GM19452 (cell line): ENCODE results near the gene PIK3CB.
"Not testable (repeated sequence)": the region's sequence is repeated elsewhere in the genome, so short reads cannot be mapped to it uniquely, and the experiment has no call there.

Source experiments
- ATAC-seq: cut with Tn5 transposase; IDR thresholded peaks from one replicate; pipeline ENCODE4 v1.9.1; 2021; ENCODE audit not compliant: unreplicated experiment

The PIK3CB gene

GRCh38 chr3:138809500-138810256 lies 25.1 kb downstream of the PIK3CB start:
- ATAC-seq = no peak

- no peak for ATAC-seq
Measured at GRCh38 chr3:138806376-138807080, 28.2 kb downstream of the PIK3CB start.

DNA sequence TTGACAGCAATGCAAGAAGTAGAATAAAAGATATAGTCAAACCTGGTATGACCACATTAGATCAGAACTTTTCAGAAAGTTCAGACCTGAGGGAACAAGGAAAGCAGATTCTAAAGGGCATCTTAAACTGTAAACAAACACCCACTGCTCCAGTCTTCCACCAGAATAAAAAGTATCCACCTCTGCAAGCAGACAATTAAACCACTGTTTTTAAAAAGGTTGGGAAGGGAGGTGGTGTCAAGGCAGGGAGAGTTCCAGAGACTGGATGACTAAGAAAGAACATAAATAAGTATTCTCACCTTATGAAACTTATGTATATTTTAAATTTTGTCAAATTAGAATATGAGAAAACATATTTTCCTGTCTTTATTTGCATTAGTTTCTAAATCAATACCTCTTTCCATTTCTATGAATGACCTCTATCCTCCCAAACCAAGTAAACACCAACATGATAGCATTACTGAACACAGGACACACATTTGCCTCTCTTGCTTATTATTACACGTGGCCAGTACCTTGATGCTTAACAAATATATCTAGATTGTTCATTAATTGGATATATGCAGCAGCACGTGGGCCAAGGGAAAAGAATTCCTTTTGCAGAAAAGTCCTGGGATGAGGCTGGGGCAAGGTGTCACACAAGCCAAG lies 31.6 kb downstream of the PIK3CB start:
- no peak for ATAC-seq

- not testable (repeated sequence) for ATAC-seq
Measured at GRCh38 chr3:138802223-138802622, 32.5 kb downstream of the PIK3CB start.

GRCh38 chr3:138801792-138802191 lies 32.9 kb downstream of the PIK3CB start:
- ATAC-seq = no peak

DNA sequence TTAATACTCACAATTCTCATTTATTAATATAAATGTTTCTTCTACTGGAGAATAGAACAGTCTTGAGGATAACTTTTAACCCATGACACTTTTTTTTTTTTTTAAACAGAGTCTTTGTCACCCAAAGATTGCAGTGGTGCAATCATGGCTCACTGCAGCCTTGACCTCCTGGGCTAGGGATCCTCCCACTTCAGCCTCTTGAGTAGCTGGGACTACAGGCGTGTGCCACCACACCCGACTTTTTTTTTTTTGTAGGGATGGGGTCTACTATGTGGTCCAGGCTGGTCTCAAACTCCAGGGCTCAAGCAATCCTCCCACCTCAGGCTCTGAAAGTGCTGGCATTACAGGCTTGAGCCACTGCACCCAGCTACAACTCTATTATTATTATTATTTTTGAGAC lies 34.5 kb downstream of the PIK3CB start:
- no peak for ATAC-seq

DNA sequence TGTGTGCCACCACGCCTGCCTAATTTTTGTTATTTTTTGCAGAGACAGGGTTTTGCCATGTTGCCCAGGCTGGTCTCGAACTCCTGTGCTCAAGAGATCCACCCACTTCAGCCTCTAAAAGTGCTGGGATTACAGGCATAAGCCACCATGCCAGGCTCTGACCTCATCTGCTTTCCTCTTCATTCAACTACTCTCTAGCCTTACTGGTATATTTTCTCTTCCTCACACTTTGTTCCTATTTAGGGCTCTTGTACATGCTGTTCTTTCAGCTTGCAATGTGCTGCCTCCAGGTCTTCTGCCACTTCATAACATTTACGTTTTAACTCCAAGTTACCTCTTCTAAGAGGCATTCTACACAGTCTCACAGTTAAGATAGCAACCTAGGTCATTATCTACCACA lies 34.9 kb downstream of the PIK3CB start:
- ATAC-seq = no peak

- no peak for ATAC-seq
Measured at GRCh38 chr3:138797508-138798038, 37.2 kb downstream of the PIK3CB start.

GRCh38 chr3:138796761-138797160 lies 38.0 kb downstream of the PIK3CB start:
- no peak for ATAC-seq

GRCh38 chr3:138786788-138787271 lies 47.9 kb downstream of the PIK3CB start:
- no peak for ATAC-seq

GRCh38 chr3:138785951-138786350 lies 48.8 kb downstream of the PIK3CB start:
- ATAC-seq = no peak

DNA sequence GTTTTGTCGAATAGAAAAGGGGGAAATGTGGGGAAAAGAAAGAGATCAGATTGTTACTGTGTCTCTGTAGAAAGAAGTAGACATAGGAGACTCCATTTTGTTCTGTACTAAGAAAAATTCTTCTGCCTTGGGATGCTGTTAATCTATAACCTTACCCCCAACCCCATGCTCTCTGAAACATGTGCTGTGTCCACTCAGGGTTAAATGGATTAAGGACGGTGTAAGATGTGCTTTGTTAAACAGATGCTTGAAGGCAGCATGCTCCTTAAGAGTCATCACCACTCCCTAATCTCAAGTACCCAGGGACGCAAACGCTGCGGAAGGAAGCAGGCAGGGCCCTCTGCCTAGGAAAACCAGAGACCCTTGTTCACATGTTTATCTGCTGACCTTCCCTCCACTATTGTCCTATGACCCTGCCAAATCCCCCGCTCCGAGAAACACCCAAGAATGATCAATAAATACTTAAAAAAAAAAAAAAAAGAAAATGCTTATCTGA lies 49.3 kb downstream of the PIK3CB start:
- not testable (repeated sequence) for ATAC-seq

GRCh38 chr3:138782755-138783154 lies 52.0 kb downstream of the PIK3CB start:
- no peak for ATAC-seq

- no peak for ATAC-seq
Measured at GRCh38 chr3:138781012-138781470, 53.7 kb downstream of the PIK3CB start.

- no peak for ATAC-seq
Measured at GRCh38 chr3:138778643-138779042, 56.1 kb downstream of the PIK3CB start.

GRCh38 chr3:138776961-138777360 lies 57.8 kb downstream of the PIK3CB start:
- ATAC-seq = no peak

GRCh38 chr3:138775254-138775595 lies 59.5 kb downstream of the PIK3CB start:
- ATAC-seq = no peak

- no peak for ATAC-seq
Measured at GRCh38 chr3:138774529-138775253, 60.0 kb downstream of the PIK3CB start.

DNA sequence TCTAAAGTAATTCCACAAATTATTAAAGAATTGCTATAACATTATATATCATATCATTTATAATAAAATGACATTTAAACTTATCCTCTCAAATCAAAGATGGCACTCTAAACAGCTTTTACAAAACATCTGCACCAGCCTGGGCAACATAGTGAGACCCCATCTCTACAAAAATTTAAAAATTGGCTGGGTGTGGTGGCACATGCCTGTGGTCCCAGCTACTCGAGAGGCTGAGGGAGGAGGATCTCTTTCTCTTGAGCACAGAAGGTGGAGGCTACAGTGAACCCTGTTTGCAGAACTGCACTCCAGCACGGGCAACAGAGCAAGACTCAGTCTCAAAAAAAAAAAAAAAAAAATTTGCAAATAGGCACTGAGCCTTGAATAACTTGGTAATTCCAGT lies 63.1 kb downstream of the PIK3CB start:
- no peak for ATAC-seq

GRCh38 chr3:138769616-138770015 lies 65.1 kb downstream of the PIK3CB start:
- no peak for ATAC-seq

DNA sequence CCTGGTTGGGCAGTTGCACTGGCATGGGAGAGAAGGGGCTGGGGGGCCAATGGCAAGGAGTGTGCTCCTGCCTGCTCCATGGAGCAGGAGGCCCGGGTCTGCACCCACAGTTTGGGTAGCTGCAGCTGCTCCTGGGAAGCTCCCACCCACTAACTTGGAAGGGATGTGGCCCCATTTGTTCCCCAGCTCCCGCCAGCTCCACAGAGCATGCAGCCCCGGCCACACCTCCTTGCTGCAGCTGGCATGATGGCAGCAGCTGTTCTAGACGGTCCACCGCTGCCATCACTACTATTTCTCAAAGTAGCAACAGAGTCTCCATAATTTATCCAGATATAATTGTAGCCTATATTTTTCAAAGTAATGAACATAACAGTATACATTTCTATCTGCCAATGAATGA lies 65.8 kb downstream of the PIK3CB start:
- no peak for ATAC-seq
